ENCODE data around the gene YAP1. TPM values are rescaled to one million over a fixed set of nuclear protein-coding genes. Genes with fewer than 3 reads are reported as not detected.

Gene YAP1
- total RNA-seq, 4 donors from 2014 or later, result 122 to 202 (median 170) TPM

- no peak for TF ChIP-seq CTCF (IDR thresholded peaks at IDR 0.05; ENCODE audit: low read depth)
Measured at GRCh38 chr11:102138223-102138622, 28.0 kb downstream of the YAP1 start.

GRCh38 chr11:102138670-102139069 lies 28.4 kb downstream of the YAP1 start:
- no peak for TF ChIP-seq CTCF (IDR thresholded peaks at IDR 0.05; ENCODE audit: low read depth)

- TF ChIP-seq CTCF (IDR thresholded peaks at IDR 0.05; ENCODE audit: low read depth), result no peak
Measured at GRCh38 chr11:102139081-102139498, 28.8 kb downstream of the YAP1 start.

GRCh38 chr11:102142333-102142732 lies 32.1 kb downstream of the YAP1 start:
- TF ChIP-seq CTCF (IDR thresholded peaks at IDR 0.05; ENCODE audit: low read depth), result no peak

- TF ChIP-seq CTCF (IDR thresholded peaks at IDR 0.05; ENCODE audit: low read depth), result no peak
Measured at GRCh38 chr11:102143867-102144266, 33.6 kb downstream of the YAP1 start.

GRCh38 chr11:102144357-102145355 lies 34.4 kb downstream of the YAP1 start:
- no peak for TF ChIP-seq CTCF (IDR thresholded peaks at IDR 0.05; ENCODE audit: low read depth)

- TF ChIP-seq CTCF (IDR thresholded peaks at IDR 0.05; ENCODE audit: low read depth), result no peak
Measured at GRCh38 chr11:102147015-102147414, 36.8 kb downstream of the YAP1 start.

All from subcutaneous adipose tissue (tissue), 4 donors.